B cell (primary cell): ENCODE results near the gene FAM227B. TPM values are rescaled to one million over a fixed set of nuclear protein-coding genes. Genes with fewer than 3 reads are reported as not detected.
"Not testable (repeated sequence)": the region's sequence is repeated elsewhere in the genome, so short reads cannot be mapped to it uniquely, and the experiment has no call there.

ENCODE experiments used
- ATAC-seq: fragments of 200-7000 bp; cut with Tn5 transposase; one replicate; pipeline ENCODE4 v1.10.0; 2021; ENCODE audit warnings: low read depth, mild to moderate bottlenecking, moderate number of reproducible peaks, moderate library complexity
- CTCF ChIA-PET: fragments of 350-600 bp; sonication (Branson Sonifier 250); formaldehyde crosslinking; loops from one replicate; lab custom pipeline; 2021; ENCODE audit warnings: antibody characterized with exemption, inconsistent platforms; lab: Charles Lee
- POLR2A ChIA-PET: fragments of 350-600 bp; sonication (Branson Sonifier 250); formaldehyde crosslinking; loops from one replicate; lab custom pipeline; 2021; ENCODE audit warnings: antibody characterized with exemption; lab: Charles Lee
- DNase-seq: peaks from one replicate; pipeline ENCODE4 v3.0.0; 2013
- H2AFZ ChIP-seq: 2 replicates; pipeline ENCODE4 v1.6.1; 2012; ENCODE audit warnings: mild to moderate bottlenecking, low read depth, low read length; ENCODE audit not compliant: insufficient read depth, poor library complexity, severe bottlenecking
- H3K27ac ChIP-seq, 2 donors: 1 replicate in 1 of 2; 2 replicates in 1 of 2; pipeline ENCODE4 v1.5.1; 2012 to 2013; ENCODE audit warnings: low read length in 2 of 2, mild to moderate bottlenecking in 2 of 2, moderate library complexity in 1 of 2
- H3K27me3 ChIP-seq, 4 experiments: fragments of 200-600 bp in 1 of 4; sonication (generic) in 1 of 4; replicated peaks in 1 of 4; 1 replicate in 2 of 4; 2 replicates in 2 of 4; pipeline versions ENCODE4 v1.6.1 to v1.7.0; 2013 to 2016; ENCODE audit warnings: low read length in 3 of 4, mild to moderate bottlenecking in 2 of 4, mixed read lengths in 1 of 4, moderate library complexity in 1 of 4; ENCODE audit not compliant: insufficient read depth in 4 of 4, control insufficient read depth in 3 of 4; ENCODE audit errors: control extremely low read depth in 1 of 4
- H3K36me3 ChIP-seq, 2 experiments: replicated peaks in 1 of 2; 1 replicate in 1 of 2; 2 replicates in 1 of 2; pipeline versions ENCODE4 v1.6.1 to v1.7.1; 2013; ENCODE audit warnings: low read length in 1 of 2; ENCODE audit not compliant: insufficient read depth in 2 of 2, control insufficient read depth in 1 of 2; ENCODE audit errors: control extremely low read depth in 1 of 2, extremely low read depth in 1 of 2
- H3K4me1 ChIP-seq, 2 donors: fragments of 200-600 bp in 1 of 2; sonication (generic) in 1 of 2; 1 replicate in 1 of 2; 2 replicates in 1 of 2; pipeline versions ENCODE4 v1.5.1 to v1.6.1; 2013 to 2017; ENCODE audit warnings: low read length in 2 of 2; ENCODE audit not compliant: control insufficient read depth in 2 of 2, insufficient read depth in 2 of 2
- H3K4me2 ChIP-seq: replicated peaks from 2 replicates; pipeline ENCODE3; 2012; ENCODE audit warnings: mild to moderate bottlenecking, low read depth, low read length; ENCODE audit not compliant: poor library complexity, severe bottlenecking
- H3K4me3 ChIP-seq, 5 experiments: fragments of 200-600 bp in 1 of 5; sonication (generic) in 1 of 5; 1 replicate in 3 of 5; 2 replicates in 2 of 5; pipeline versions ENCODE4 v1.5.1 to v1.7.0; 2011 to 2016; ENCODE audit warnings: low read length in 4 of 5, mild to moderate bottlenecking in 4 of 5, low read depth in 2 of 5, control low read depth in 1 of 5, moderate library complexity in 1 of 5; ENCODE audit not compliant: insufficient read depth in 1 of 5; ENCODE audit errors: control extremely low read depth in 1 of 5, extremely low read depth in 1 of 5
- H3K79me2 ChIP-seq: fragments of 200-600 bp; sonication (generic); one replicate; pipeline ENCODE4 v1.6.0; 2016; ENCODE audit warnings: low read length; ENCODE audit not compliant: control insufficient read depth, insufficient read depth
- H3K9ac ChIP-seq: fragments of 200-600 bp; sonication (generic); 2 replicates; pipeline ENCODE4 v1.6.1; 2017; ENCODE audit warnings: mild to moderate bottlenecking, low read length, moderate library complexity
- H3K9me3 ChIP-seq, 3 donors: one replicate each; pipeline versions ENCODE4 v1.6.1 to v1.7.1; 2013; ENCODE audit warnings: low read length in 2 of 3; ENCODE audit not compliant: control insufficient read depth in 2 of 3, insufficient read depth in 1 of 3; ENCODE audit errors: control extremely low read depth in 1 of 3
- H4K20me1 ChIP-seq: 2 replicates; pipeline ENCODE4 v1.6.0; 2012; ENCODE audit warnings: mild to moderate bottlenecking, low read length; ENCODE audit not compliant: insufficient read depth, control insufficient read depth, poor library complexity, severe bottlenecking
- H3K27ac Mint-ChIP-seq: one replicate; pipeline ENCODE4 v1.8.0; 2021; ENCODE audit warnings: mixed read lengths
- H3K27me3 Mint-ChIP-seq: one replicate; pipeline ENCODE4 v1.8.0; 2021; ENCODE audit warnings: mixed read lengths
- H3K4me1 Mint-ChIP-seq: one replicate; pipeline ENCODE4 v1.8.0; 2021; ENCODE audit warnings: mixed read lengths
- H3K4me3 Mint-ChIP-seq: one replicate; pipeline ENCODE4 v1.8.0; 2021; ENCODE audit warnings: mixed read lengths
- H3K9me3 Mint-ChIP-seq: one replicate; pipeline ENCODE4 v1.8.0; 2022; ENCODE audit warnings: mixed read lengths; ENCODE audit not compliant: insufficient read depth
- EZH2 ChIP-seq: IDR thresholded peaks from 2 replicates; pipeline ENCODE4 v1.6.1; 2012; ENCODE audit warnings: borderline replicate concordance, low read depth, mild to moderate bottlenecking, moderate library complexity, low read length; ENCODE audit not compliant: insufficient read depth, poor library complexity, severe bottlenecking
- WGBS: methylation state at CpG from one replicate; pipeline ENCODE4 v1.1.5; 2013; ENCODE audit warnings: missing lambda C conversion rate; ENCODE audit not compliant: insufficient coverage; 5-methylcytosine and 5-hydroxymethylcytosine counted together
- intact Hi-C: fragments of 100-400 bp; cut with micrococcal nuclease; formaldehyde crosslinking; loops from one replicate; pipeline ENCODE4 v1.10.0; 2022
- polyA plus RNA-seq: library from polyadenylated mRNA; depleted of rRNA; stranded (reverse); fragments of >200 nt; gene quantifications from 2 replicates; pipeline ENCODE4 v1.2.3, GENCODE V29; 2012
- total RNA-seq, 2 donors: library from RNA; stranded (reverse); fragments of 120-200 nt in 1 of 2; gene quantifications; 1 replicate in 1 of 2; 2 replicates in 1 of 2; pipeline versions ENCODE4 v1.2.3 to v1.2.4, GENCODE V29; 2013 to 2022
- TF ChIP-seq, protein P1 (sequence below): fragments of 200-600 bp; IDR thresholded peaks from one replicate; pipeline ENCODE4 v1.8.0; 2022; ENCODE audit warnings: antibody characterized with exemption, mild to moderate bottlenecking

Gene FAM227B
- total and polyA plus RNA-seq, 2 donors (not counting 1 experiment from before 2014, with no cell fraction given): 5.6 to 8.9 TPM

DNA sequence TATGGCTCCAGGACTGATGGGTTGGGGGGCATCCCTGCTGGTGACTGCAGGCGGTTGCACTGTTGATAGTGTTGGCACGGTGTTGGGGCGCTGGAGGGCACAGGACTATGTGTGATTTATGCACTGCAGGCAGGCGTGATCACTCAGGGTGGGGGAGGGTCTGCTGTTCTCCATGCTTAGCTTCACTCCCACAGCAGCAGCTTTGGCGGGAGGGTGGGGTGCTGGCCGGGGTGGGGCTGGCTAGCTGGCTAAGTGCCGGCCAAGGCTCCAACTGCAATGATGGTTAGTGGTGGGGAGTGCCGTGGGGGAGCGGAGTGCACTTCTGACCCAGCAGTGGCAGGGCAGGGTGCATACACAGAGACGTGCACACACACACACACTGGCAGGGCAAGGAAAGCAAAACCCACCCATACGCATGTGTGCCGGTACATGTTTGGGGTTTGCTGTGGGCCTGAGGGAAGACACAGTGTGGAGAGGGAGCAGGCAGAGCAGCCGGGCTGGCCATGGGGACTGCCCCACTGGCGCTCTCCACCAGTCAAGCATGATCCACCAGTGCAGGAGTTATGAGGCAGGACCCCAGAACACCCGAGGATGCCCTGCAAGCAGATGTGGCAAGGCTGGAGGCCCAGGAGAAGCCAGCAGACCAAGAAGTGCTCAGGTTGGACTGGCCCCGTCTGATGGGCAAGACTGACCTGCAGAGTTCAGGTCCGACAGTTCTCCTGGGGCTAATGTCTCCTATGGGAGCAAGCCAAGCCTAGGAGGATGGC, 214.1 kb downstream of the FAM227B start:
- CTCF ChIA-PET: no interaction called here
- Mint-ChIP-seq H3K4me1 (no peaks in the 10 kb centered on the region), H3K4me3 (no peak overlapping the region), H3K27me3 (peaks cover 7% of the 10 kb centered on the region), H3K9me3 (peaks cover 1% of the 10 kb centered on the region), H3K27ac (no peak overlapping the region)
- Histone ChIP-seq H3K4me3 (no peak overlapping the region), H3K79me2 (no peaks in the 10 kb centered on the region), H2AFZ (no peak overlapping the region), H3K27me3 (peaks cover 0 to 3% (median 1%) of the 10 kb centered on the region in 4 experiments), H3K9ac (no peak overlapping the region), H3K4me1 (no peaks in the 10 kb centered on the region), H3K4me2 (no peak overlapping the region), H3K27ac (no peak overlapping the region), H4K20me1 (no peaks in the 10 kb centered on the region), H3K36me3 (no peaks in the 10 kb centered on the region), H3K9me3 (peaks cover 0 to 6% (median 0%) of the 10 kb centered on the region in 3 donors)
- POLR2A ChIA-PET: no interaction called here
- WGBS: 93% methylated on average over 11 of the region's 17 CpGs
- ATAC-seq: no peak
- intact Hi-C loops: no loop called here
- DNase-seq: no peak
- no peak for TF ChIP-seq EZH2
- TF ChIP-seq, protein P1, sequence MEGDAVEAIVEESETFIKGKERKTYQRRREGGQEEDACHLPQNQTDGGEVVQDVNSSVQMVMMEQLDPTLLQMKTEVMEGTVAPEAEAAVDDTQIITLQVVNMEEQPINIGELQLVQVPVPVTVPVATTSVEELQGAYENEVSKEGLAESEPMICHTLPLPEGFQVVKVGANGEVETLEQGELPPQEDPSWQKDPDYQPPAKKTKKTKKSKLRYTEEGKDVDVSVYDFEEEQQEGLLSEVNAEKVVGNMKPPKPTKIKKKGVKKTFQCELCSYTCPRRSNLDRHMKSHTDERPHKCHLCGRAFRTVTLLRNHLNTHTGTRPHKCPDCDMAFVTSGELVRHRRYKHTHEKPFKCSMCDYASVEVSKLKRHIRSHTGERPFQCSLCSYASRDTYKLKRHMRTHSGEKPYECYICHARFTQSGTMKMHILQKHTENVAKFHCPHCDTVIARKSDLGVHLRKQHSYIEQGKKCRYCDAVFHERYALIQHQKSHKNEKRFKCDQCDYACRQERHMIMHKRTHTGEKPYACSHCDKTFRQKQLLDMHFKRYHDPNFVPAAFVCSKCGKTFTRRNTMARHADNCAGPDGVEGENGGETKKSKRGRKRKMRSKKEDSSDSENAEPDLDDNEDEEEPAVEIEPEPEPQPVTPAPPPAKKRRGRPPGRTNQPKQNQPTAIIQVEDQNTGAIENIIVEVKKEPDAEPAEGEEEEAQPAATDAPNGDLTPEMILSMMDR: no peak

GRCh38 chr15:49402515-49403296, 217.9 kb downstream of the FAM227B start:
- H3K9me3 ChIP-seq, H3K4me3 ChIP-seq, POLR2A ChIA-PET, DNase-seq, H3K4me3 Mint-ChIP-seq, H2AFZ ChIP-seq, H3K27me3 ChIP-seq, H3K4me1 Mint-ChIP-seq, H3K4me1 ChIP-seq, H3K27ac ChIP-seq, H4K20me1 ChIP-seq, H3K27ac Mint-ChIP-seq, intact Hi-C loops, H3K27me3 Mint-ChIP-seq, H3K4me2 ChIP-seq, H3K79me2 ChIP-seq, H3K36me3 ChIP-seq, ATAC-seq, H3K9ac ChIP-seq, H3K9me3 Mint-ChIP-seq: not testable (repeated sequence)
- CTCF ChIA-PET: interaction anchor here (0.7 kb wide), 1 partner anchor 17 kb away, joined by 3 read pairs; no protein-coding TSS in a partner anchor
- 75% methylated on average over 3 of the region's 5 CpGs for WGBS
